Upper lobe of left lung (tissue), 6 donors: ENCODE data around the gene TRAPPC3L. TPM values are rescaled to one million over a fixed set of nuclear protein-coding genes. Genes with fewer than 3 reads are reported as not detected.
A peak's percentile ranks its signal among the peaks of the same experiment; 100 is the strongest.

Experiments
- ATAC-seq, 2 donors: fragments of 200-7000 bp; cut with Tn5 transposase; one replicate each; pipeline ENCODE4 v1.9.1; 2022; ENCODE audit warnings: mild to moderate bottlenecking in 2 of 2, moderate library complexity in 2 of 2; ENCODE audit not compliant: low FRiP score in 2 of 2
- DNase-seq, 2 donors: peaks; one replicate each; pipeline ENCODE4 v3.0.0-alpha.2; 2019 to 2020
- H3K27ac ChIP-seq, 4 donors: fragments of 200-600 bp; sonication (generic); one replicate each; pipeline ENCODE4 v1.5.1; 2016 to 2019
- H3K27me3 ChIP-seq, 4 donors: fragments of 200-600 bp; sonication (generic); one replicate each; pipeline ENCODE4 v1.5.1; 2017 to 2019
- H3K36me3 ChIP-seq, 4 donors: fragments of 200-600 bp; sonication (generic); one replicate each; pipeline ENCODE4 v1.5.1; 2016 to 2019
- H3K4me1 ChIP-seq, 4 donors: fragments of 200-600 bp; sonication (generic); one replicate each; pipeline ENCODE4 v1.5.1; 2018 to 2019
- H3K4me3 ChIP-seq, 4 donors: fragments of 200-600 bp; sonication (generic); one replicate each; pipeline ENCODE4 v1.5.1; 2017 to 2019; ENCODE audit warnings: mild to moderate bottlenecking in 2 of 4, moderate library complexity in 1 of 4
- H3K9me3 ChIP-seq, 4 donors: fragments of 200-600 bp; sonication (generic); one replicate each; pipeline ENCODE4 v1.5.1; 2018 to 2019
- CTCF ChIP-seq, 6 experiments: fragments of 450-650 bp in 4 of 6; fragments of 200-600 bp in 2 of 6; sonication (generic) in 2 of 6; IDR thresholded peaks; one replicate each; pipeline ENCODE4 v1.5.1; 2016 to 2019; ENCODE audit warnings: antibody characterized with exemption in 6 of 6
- EP300 ChIP-seq, 4 donors: sonication (generic); formaldehyde crosslinking; IDR thresholded peaks; one replicate each; pipeline ENCODE4 v1.5.1; 2017; ENCODE audit warnings: antibody characterized with exemption in 4 of 4, control low read depth in 2 of 4
- POLR2A ChIP-seq, 4 donors: fragments of 450-650 bp; IDR thresholded peaks; one replicate each; pipeline ENCODE4 v1.5.1; 2016 to 2017; ENCODE audit warnings: antibody characterized with exemption in 4 of 4, mild to moderate bottlenecking in 2 of 4
- POLR2AphosphoS5 ChIP-seq, 2 donors: sonication (generic); formaldehyde crosslinking; IDR thresholded peaks; one replicate each; pipeline ENCODE4 v1.5.1; 2017; ENCODE audit warnings: antibody characterized with exemption in 2 of 2
- WGBS, 2 donors: methylation state at CpG; one replicate each; pipeline ENCODE4 v1.1.5; 2017 to 2018; 5-methylcytosine and 5-hydroxymethylcytosine counted together
- total RNA-seq, 6 donors: library from RNA; depleted of rRNA in 4 of 6; stranded (reverse); fragments of >200 nt in 4 of 6; gene quantifications; one replicate each; pipeline versions ENCODE4 v1.1.0 to v1.2.1, GENCODE V29; 2016 to 2021
- donor health status: DM: no; HTN: no; CAD: no; lungs with moderate emphysema.
- donor health status: DM: no; HTN: yes; CAD: no; lungs with severe emphysema.

The TRAPPC3L gene
- total RNA-seq, 6 donors from 2014 or later: 0.20 to 1.4 (median 0.29) TPM; not detected in 3

GRCh38 chr6:116568111-116568510, 22.6 kb upstream of the TRAPPC3L start:
- ATAC-seq: no peak
- H3K27ac ChIP-seq: no peak overlapping the region
- TF ChIP-seq POLR2A (IDR thresholded peaks at IDR 0.05) (no peak), EP300 (IDR thresholded peaks at IDR 0.05) (no peak), POLR2AphosphoS5 (IDR thresholded peaks at IDR 0.05) (no peak), CTCF (IDR thresholded peaks at IDR 0.05) (no peak)
- no peak overlapping the region for H3K4me3 ChIP-seq
- no peaks in the 10 kb centered on the region for H3K36me3 ChIP-seq
- DNase-seq: no peak
- no peaks in the 10 kb centered on the region for H3K27me3 ChIP-seq
- H3K4me1 ChIP-seq: peaks cover 16 to 24% (median 19%) of the 10 kb centered on the region in 4 donors
- H3K9me3 ChIP-seq: no peaks in the 10 kb centered on the region

GRCh38 chr6:116564921-116565872, 19.7 kb upstream of the TRAPPC3L start:
- peak overlapping the region in 2 of 4 donors; percentile 25 to 32 for H3K4me3 ChIP-seq
- peak in 1 of 2 donors; percentile 85 for DNase-seq

GRCh38 chr6:116564311-116564710, 18.8 kb upstream of the TRAPPC3L start:
- H3K4me3 ChIP-seq: no peak overlapping the region
- ATAC-seq: no peak
- H3K27ac ChIP-seq: no peak overlapping the region
- no peaks in the 10 kb centered on the region for H3K36me3 ChIP-seq
- H3K9me3 ChIP-seq: no peaks in the 10 kb centered on the region
- no peak for DNase-seq
- WGBS, 2 donors: 79 to 90% methylated on average over 7 of the region's 7 CpGs
- peaks cover 0 to 7% (median 2%) of the 10 kb centered on the region in 4 donors for H3K4me1 ChIP-seq
- no peaks in the 10 kb centered on the region for H3K27me3 ChIP-seq
- no peak for TF ChIP-seq POLR2AphosphoS5 (IDR thresholded peaks at IDR 0.05)
- no peak for TF ChIP-seq CTCF (IDR thresholded peaks at IDR 0.05)
- TF ChIP-seq EP300 (IDR thresholded peaks at IDR 0.05): no peak
- TF ChIP-seq POLR2A (IDR thresholded peaks at IDR 0.05): no peak

More at GRCh38 chr6:116564921-116565872, 19.7 kb upstream of the TRAPPC3L start:
- Histone ChIP-seq H3K36me3 (no peaks in the 10 kb centered on the region), H3K9me3 (no peaks in the 10 kb centered on the region), H3K27me3 (no peaks in the 10 kb centered on the region), H3K4me1 (peaks cover 5 to 14% (median 9%) of the 10 kb centered on the region in 4 donors), H3K27ac (no peak overlapping the region)
- TF ChIP-seq POLR2AphosphoS5 (IDR thresholded peaks at IDR 0.05) (no peak), EP300 (IDR thresholded peaks at IDR 0.05) (no peak), POLR2A (IDR thresholded peaks at IDR 0.05) (no peak), CTCF (IDR thresholded peaks at IDR 0.05) (no peak)
- ATAC-seq: peak; percentile 38 to 63
- 78 to 81% methylated on average over 37 to 42 of the region's 42 CpGs for WGBS, 2 donors

GRCh38 chr6:116563830-116564229, 18.3 kb upstream of the TRAPPC3L start:
- ATAC-seq (no peak), DNase-seq (peak in 1 of 2 donors; percentile 37)
- peaks cover 0 to 4% (median 2%) of the 10 kb centered on the region in 4 donors for H3K4me1 ChIP-seq
- no peak overlapping the region for H3K4me3 ChIP-seq
- TF ChIP-seq POLR2AphosphoS5 (IDR thresholded peaks at IDR 0.05) (no peak), CTCF (IDR thresholded peaks at IDR 0.05) (no peak), POLR2A (IDR thresholded peaks at IDR 0.05) (no peak), EP300 (IDR thresholded peaks at IDR 0.05) (no peak)
- H3K9me3 ChIP-seq: no peaks in the 10 kb centered on the region
- no peak overlapping the region for H3K27ac ChIP-seq
- WGBS, 2 donors: 90 to 95% methylated on average over 9 of the region's 9 CpGs
- no peaks in the 10 kb centered on the region for H3K27me3 ChIP-seq
- no peaks in the 10 kb centered on the region for H3K36me3 ChIP-seq
